HG02970 (cell line): ENCODE results near the gene TRIM69.
"Not testable (repeated sequence)": the region's sequence is repeated elsewhere in the genome, so short reads cannot be mapped to it uniquely, and the experiment has no call there.

Experiments used
- ATAC-seq: cut with Tn5 transposase; IDR thresholded peaks from one replicate; pipeline ENCODE4 v1.9.1; 2021; ENCODE audit warnings: mild to moderate bottlenecking, moderate library complexity, moderate number of reproducible peaks; ENCODE audit not compliant: unreplicated experiment, low FRiP score

The TRIM69 gene

DNA sequence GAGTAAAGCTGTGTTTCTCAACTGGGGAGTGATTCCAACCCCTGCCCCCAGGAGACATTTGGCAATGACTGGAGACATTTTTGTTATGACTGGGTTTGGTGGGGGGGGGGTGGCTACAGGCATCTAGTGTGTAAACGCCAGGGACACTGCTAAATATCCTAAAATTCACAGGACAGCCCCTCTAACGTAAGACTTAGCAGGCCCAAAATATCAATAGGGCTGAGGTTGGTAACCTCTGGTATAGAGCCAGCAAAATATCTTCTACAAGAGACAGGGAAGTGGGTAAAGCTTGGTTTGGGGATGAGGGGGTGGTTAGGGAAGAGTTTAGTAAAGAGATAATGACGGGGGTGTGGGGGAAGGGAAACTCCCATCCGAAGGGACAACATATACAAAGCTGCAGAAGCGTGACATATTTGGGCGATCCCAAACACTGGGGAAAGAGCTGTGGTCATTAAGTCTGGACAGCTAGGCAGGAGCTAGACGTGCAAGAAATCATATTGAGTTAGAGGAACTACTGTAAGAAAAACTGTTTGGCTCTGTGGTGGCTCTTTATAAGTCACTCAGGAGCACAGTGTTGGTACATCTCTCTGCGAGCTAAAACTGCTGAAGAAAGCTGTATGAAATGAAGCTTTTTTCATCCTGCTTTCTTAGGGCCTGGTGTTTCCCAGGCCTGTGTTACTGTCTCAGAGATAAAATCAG, 697 bp upstream of the TRIM69 start:
- no peak for ATAC-seq

DNA sequence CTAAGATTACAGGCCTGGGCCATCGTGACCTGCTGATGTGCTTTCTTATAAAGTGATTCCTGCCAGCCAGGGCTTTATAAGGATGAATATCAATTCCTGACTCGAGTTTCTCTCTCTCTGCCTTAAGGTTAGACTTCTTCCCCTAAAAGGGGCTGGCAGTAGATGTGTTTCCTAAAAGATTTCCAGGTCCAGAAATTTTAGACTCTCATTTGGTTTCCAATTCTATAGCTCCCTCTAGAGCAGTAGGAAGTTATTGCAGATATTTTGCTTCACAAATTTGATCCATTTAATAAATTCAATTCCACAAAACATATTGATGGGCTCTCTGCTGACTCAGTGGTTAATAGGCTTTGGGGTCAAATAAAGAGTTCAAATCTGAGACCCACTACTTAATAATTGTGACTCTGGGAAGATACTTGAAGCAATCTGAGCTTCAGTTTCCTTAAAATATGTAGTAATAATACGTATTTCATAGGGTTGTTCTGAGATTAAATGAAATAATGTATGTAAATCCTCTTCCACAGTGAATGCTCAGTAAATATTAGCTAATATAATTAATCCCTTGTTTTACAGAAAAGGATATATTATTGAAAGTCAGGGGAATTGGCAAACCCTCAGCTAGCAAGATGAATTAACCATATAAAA, 2.1 kb downstream of the TRIM69 start:
- no peak for ATAC-seq

DNA sequence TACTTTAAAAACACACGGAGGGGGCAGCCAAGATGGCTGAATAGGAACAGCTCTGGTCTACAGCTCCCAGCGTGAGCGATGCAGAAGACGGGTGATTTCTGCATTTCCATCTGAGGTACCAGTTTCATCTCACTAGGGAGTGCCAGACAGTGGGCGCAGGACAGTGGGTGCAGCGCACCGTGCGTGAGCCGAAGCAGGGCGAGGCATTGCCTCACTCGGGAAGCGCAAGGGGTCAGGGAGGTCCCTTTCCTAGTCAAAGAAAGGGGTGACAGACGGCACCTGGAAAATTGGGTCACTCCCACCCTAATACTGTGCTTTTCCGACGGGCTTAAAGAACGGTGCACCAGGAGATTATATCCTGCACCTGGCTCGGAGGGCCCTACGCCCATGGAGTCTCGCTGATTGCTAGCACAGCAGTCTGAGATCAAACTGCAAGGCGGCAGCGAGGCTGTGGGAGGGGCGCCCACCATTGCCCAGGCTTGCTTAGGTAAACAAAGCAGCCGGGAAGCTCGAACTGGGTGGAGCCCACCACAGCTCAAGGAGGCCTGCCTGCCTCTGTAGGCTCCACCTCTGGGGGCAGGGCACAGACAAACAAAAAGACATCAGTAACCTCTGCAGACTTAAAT, 3.0 kb downstream of the TRIM69 start:
- not testable (repeated sequence) for ATAC-seq

DNA sequence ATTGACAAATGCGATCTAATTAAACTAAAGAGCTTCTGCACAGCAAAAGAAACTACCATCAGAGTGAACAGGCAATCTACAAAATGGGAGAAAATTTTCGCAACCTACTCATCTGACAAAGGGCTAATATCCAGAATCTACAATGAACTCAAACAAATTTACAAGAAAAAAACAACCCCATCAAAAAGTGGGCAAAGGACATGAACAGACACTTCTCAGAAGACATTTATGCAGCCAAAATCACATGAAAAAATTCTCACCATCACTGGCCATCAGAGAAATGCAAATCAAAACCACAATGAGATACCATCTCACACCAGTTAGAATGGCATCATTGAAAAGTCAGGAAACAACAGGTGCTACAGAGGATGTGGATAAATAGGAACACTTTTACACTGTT, 7.1 kb downstream of the TRIM69 start:
- ATAC-seq: not testable (repeated sequence)

DNA sequence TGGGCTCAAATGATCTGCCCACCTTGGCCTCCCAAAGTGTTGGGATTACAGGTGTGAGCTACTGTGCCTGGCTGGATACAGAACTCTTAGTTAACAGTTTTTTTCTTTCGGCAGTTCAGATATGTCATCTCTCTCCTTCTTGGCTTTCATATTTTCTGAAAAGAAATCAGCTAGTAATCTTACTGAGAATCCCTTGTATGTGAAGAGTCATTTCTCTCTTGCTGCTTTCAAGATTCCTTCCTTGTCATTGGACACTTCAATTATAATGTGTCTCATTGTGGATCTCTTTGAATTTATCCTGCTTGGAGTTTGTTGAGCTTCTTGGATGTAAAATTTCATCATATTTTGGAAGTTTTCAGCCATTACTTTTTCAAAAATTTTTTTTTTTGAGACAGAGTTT, 17.0 kb downstream of the TRIM69 start:
- ATAC-seq: no peak

DNA sequence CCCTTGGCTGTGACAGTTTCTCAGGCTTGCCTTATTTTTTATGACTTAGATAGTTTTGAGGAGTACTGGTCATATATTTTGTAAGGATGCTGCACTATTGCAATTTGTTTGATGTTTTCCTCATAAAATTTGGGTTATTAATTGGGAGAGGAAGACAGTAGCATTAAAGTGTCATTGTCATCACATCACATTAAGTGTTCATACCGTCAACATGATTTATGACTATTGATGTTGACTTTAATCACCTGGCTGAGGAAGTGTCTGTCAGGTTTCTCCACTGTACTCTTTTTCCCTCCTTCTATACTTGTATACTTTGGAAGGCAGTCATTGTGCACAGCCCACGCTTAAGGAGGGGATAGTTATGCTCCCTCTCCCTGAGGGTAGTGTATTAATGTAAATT, 26.9 kb downstream of the TRIM69 start:
- no peak for ATAC-seq

DNA sequence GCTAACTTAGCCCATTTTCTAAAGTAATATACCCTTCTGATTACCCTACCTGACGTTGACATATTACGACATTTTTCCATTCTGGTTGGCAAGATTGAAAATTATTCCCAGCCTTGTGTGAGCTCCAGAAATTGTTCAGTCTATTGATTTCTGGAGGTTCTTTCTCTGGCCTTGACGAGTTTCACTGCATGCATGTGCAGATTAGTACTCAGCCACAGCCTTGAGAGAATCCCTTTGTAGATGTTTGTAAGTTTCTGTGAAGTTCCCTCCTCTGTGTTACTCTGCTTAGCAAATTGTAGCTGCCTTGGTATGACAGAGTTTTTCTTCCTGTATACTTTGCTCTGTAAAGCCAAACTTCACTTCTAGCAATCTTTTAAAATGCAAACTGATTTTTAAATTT, 27.5 kb downstream of the TRIM69 start:
- ATAC-seq: no peak

DNA sequence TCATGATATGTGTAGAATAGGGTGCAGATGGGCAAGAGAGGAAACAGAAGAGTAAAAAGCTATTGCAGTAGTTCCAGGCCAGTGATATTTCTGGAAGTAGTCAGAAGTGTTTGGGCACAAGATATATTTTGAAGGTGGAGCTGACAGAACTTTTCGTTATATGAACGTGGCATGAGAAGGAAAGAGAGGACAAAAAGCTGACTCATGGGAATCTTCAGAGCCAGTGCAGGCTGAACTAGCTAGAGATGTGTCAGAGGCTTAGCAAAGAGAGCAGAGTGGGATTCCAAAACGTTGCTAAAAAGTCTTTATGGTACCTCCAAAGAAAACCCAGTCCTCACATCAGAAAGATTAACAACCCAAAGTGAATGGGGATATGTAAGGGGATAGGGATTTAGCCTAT, 28.7 kb downstream of the TRIM69 start:
- no peak for ATAC-seq

DNA sequence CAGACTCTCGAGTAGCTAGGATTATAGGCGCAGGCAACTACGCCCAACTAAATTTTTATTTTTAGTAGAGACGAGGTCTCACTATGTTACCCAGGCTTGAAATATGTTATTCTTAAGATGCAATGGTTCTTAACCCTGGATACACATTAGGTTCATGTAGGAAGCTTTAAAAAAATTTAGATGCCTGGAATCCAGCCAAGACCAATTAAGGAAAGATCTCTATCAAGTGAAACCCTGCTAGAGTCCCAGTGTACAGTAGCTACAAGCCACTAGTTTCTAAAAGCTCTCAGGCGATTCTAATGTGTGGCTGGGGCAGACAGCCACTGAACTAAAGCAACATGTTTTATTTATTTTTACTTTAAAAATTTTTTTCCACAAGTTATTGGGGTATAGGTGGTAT, 33.2 kb downstream of the TRIM69 start:
- ATAC-seq: no peak

DNA sequence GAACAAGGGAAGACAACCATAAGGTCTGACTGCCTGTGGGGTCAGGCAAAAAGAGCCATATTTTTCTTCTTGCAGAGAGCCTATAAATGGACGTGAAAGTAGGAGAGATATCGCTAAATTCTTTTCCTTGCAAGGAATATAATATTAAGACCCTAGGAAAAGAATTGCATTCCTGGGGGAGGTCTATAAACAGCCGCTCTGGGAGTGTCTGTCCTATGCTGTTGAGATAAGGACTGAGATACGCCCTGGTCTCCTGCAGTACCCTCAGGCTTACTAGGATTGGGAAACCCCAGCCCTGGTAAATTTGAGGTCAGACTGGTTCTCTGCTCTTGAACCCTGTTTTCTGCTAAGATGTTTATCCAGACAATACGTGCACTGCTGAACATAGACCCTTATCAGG, 34.4 kb downstream of the TRIM69 start:
- not testable (repeated sequence) for ATAC-seq

DNA sequence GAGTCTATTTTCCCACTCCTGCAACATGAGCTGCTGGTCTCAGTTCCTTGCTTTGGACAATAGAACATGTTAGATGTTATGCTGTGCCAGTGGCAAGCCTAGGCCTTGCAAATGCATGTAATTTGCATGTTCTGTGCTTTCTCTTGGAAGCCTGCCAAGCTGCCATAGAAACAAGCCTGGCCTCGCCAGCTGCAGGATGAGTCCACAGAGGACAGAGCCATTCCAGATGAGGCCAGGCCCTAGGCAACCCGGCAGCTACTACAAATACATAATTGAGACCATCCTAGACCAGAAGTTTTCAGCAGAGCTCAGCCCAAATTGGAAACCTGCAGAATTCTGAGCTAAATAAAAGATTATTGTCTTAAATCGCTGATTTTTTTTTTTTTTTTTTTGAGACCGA, 39.6 kb downstream of the TRIM69 start:
- ATAC-seq: no peak

DNA sequence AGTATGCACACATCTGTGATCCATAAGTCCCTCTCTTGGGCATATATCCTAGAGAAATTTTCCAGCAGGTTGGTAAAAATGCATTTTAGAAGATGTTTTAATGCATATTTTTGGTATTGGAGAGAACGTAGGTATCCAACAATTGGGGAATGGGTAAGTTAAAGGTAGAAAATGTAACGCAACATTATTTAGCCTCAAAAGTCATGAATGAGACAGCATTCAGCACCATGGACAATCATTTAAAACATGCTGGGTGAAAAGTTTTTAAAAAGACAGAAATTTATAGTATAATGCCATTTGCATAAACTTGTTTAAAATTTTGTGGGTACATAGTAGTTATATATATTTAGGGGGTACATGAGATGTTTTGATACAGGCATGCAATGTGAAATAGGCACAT, 43.4 kb downstream of the TRIM69 start:
- ATAC-seq: no peak

DNA sequence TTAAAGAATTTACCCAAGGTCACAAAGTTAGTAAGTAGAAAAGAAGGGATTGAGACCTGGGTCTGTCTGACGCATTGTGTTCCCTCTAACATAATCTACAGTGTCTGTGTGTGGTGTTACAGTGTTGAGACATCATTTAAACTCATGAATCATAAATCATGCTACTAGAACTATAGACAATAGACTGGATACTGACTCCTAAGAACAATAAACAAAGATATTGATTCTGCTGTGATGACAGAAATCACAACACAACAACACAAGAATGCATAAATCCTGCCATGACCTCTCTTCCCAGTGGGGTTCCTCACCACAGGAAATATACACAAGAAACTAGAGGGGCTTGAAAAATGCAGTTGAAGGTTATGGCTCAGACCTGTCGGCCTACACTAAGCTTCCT, 44.3 kb downstream of the TRIM69 start:
- ATAC-seq: no peak

DNA sequence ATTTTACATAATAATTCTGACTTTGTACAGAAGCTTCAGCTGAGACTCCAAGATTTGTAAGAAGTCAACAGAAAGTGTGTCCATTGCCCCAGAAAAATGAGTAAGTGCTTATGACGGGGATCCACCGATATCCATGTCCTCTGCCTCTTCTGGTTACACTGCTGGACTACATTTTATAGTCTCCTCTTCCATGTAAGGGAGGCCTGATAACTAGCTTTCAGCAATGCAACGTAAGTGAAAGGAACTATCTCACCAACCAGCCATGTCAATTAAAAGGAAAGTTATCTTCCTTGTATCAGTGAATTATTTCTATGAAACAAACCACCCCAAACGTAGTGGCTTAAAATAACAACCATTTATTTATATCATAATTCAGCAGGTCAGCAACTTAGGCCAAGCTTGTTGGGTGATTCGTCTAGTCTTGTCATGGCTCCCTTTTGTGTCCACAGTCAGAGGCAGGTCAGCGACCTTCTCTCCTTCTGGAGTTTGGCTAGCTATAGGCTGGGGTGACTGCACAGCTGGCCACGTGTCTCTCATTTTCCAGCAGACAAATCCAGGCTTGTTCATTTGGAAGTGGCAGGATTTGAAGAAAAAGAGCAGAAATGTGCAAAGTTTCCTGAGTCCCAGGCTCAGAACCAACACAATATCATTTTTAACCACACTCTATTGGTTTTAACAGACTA, 44.9 kb downstream of the TRIM69 start:
- ATAC-seq: no peak

DNA sequence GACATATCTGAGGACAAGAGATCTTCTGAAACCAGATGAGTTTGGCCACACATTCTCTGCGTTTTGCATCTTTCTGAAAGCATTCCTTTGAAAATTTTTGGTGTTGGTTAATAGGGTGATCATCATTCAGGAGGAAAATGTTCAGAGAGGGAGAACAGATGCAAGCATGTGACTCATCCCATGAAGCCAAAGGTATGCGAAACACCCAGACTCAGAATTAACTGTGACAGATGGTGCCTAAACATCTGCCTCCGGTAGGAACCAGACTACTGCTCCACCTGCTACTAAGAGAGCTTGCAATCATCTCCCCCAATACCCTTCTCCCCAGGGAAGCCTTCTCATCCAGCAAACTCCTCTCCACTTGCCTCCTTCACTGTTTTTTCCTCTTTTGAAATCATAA, 46.2 kb downstream of the TRIM69 start:
- no peak for ATAC-seq

DNA sequence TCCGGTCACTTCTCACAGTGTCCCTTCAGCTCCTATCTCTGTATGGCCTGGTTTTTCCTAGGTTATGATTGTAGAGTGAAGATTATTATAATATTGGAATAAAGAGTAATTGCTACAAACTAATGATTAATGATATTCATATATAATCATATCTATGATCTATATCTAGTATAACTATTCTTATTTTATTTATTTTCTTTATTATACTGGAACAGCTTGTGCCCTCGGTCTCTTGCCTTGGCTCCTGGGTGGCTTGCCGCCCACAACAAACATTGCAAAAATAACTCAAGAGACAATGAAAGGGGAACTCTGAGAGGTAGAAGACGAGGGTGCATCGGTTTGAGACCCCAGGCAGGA, 48.6 kb downstream of the TRIM69 start:
- ATAC-seq: not testable (repeated sequence)

DNA sequence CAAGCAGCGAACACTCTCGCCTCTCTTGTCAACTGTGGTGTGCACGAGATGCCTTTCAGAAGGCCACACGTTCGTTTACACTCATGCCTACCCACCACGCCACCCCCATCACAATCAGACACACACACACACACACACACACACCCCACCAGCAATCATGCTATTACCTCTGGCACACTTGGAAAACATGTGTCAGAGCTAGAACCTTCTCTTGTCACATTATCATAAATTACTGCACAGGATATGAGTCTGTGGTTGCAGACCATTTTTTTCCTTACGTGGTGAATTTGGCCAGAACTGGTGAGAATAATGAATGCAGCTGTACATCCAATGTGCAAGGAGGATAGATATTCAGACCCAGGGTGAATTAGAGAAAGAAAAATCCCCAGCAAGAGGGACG, 52.4 kb downstream of the TRIM69 start:
- no peak for ATAC-seq

DNA sequence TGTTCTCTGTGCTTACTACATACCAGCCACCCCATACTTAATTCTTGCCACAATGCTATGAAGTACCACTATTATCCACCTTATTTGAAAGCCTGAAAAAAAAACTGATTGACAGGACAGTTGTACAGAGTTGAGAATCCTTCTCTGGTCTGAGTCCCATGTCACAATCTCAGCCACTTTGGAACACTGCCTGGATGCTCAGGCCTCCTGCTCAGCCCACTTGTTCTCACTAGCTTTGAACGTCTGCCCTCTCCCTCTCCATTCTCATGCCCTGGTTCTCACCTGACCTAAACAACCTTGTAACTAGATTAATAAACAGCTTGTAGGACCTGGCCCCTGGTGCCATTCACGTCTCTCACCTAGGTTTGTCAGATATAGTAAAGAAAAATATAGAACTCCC, 53.9 kb downstream of the TRIM69 start:
- ATAC-seq: no peak

DNA sequence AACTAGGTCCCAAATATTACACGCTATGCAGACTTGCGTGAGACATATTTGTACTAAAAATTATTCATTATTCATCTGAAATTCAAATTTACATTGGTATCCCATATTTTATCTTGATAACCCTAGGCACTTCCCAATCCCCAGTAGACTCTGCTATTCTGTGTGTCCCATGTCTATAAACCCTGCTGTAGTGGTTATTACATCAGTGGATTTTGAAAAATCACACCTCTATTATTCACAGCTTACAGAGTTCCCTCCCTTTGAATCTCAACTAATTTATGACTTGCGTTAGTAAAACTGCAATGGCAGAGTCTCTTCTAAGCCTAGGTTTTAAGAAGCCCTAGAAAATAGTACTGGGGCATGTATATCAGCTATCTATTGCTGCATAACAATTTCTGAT, 54.3 kb downstream of the TRIM69 start:
- ATAC-seq: no peak

DNA sequence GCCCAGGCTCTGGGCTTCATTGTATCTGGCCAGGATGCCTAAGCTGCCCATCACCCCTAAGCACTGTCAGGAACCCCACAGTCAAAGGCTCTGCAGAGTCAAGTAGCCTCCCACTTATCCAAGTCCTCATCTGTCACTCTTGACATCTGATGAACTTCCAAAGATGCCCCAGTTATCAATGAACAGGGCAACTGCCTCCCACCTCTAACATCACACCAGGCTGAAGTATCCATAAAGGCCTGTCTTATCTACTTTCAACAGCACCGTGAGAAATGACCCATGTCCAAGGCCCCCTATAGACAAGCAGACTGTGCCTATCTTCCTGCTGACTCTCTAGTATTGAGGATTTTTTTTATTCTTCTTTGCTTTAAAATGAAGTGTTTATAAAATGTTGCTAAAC, 56.4 kb downstream of the TRIM69 start:
- ATAC-seq: no peak

DNA sequence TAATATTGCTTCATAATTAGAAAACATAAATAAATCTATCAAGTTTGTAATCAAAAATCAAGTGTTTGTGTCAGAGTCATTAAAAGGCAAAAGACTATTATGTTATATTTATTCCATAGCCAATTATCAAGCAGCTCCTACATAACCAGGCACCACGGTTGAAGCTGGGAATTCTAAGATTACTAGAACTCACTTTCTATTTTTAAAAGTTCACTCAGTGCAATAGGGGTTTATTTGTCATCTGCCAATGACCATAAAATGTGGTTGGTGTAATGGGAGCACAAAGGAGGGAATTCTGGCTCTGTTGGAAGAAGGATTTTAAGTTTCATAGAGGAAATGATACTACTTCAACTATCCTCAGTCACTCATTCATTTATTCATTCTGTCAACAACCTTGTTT, 57.7 kb downstream of the TRIM69 start:
- no peak for ATAC-seq

DNA sequence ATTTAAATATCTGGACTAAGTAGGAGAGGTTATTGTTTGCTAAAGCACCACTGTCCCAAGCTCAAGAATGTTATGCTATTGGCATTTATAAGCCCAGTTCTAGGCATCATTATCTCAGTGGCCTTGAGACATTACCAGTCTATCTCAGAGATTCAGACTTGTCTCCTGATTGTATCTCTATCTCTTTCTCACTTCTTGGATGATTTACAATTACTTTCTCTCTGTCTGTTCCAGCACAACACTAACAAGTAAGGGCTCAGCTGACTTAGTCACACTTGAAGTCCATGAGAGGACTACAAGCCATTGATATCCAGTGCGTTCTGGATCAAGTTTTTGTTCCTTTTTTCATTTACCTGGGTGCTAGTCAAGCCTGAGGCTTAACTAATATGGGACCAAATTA, 60.2 kb downstream of the TRIM69 start:
- no peak for ATAC-seq
